HEK293 (cell line): ENCODE data around the gene DLG2.

Experiments
- CTCF ChIA-PET: fragments of 350-600 bp; formaldehyde crosslinking; extraction: SDS; loops from one replicate; lab custom pipeline; 2021; ENCODE audit warnings: antibody characterized with exemption; lab: Yijun Ruan, JAX
- POLR2A ChIA-PET: fragments of 300-600 bp; formaldehyde crosslinking; extraction: SDS; loops from one replicate; lab custom pipeline; 2020; ENCODE audit warnings: antibody characterized with exemption, inconsistent platforms; lab: Yijun Ruan, JAX
- H3K27ac ChIP-seq: fragments of 200-500 bp; sonication (Bioruptor generic); 2 replicates; pipeline ENCODE4 v1.5.1; 2014; ENCODE audit warnings: low read depth, low read length, control low read depth, inconsistent platforms; ENCODE audit errors: extremely low read depth
- H3K36me3 ChIP-seq, 2 experiments: fragments of 200-500 bp in 1 of 2; sonication (Bioruptor generic) in 1 of 2; 1 replicate in 1 of 2; 2 replicates in 1 of 2; pipeline ENCODE4 v1.5.1; 2014 to 2017; ENCODE audit warnings: inconsistent platforms in 2 of 2, low read length in 2 of 2; ENCODE audit not compliant: control insufficient read depth in 2 of 2, insufficient read depth in 1 of 2
- H3K4me1 ChIP-seq: fragments of 200-500 bp; sonication (Bioruptor generic); 2 replicates; pipeline ENCODE4 v1.5.1; 2014; ENCODE audit warnings: mild to moderate bottlenecking, low read length, inconsistent platforms; ENCODE audit not compliant: control insufficient read depth, insufficient read depth
- H3K4me3 ChIP-seq: 2 replicates; pipeline ENCODE4 v1.5.1; 2011; ENCODE audit warnings: low read depth, mild to moderate bottlenecking, control low read depth, low read length, moderate library complexity
- H3K9me3 ChIP-seq: fragments of 200-500 bp; sonication (Bioruptor generic); 2 replicates; pipeline ENCODE4 v1.5.1; 2014; ENCODE audit warnings: low read depth, low read length, inconsistent platforms; ENCODE audit not compliant: control insufficient read depth, insufficient read depth
- EGR2 ChIP-seq: fragments of 450-650 bp; formaldehyde crosslinking; IDR thresholded peaks from 2 replicates; pipeline ENCODE4 v1.5.1; 2016; ENCODE audit warnings: low read depth, missing biosample characterization, missing genetic modification characterization
- GLI4 ChIP-seq: fragments of 450-650 bp; formaldehyde crosslinking; IDR thresholded peaks from 2 replicates; pipeline ENCODE4 v1.5.1; 2016; ENCODE audit warnings: missing biosample characterization, missing genetic modification characterization
- OSR2 ChIP-seq: fragments of 450-650 bp; formaldehyde crosslinking; IDR thresholded peaks from 2 replicates; pipeline ENCODE4 v1.5.1; 2016; ENCODE audit warnings: missing biosample characterization, missing genetic modification characterization
- PRDM1 ChIP-seq: fragments of 450-650 bp; formaldehyde crosslinking; IDR thresholded peaks from 2 replicates; pipeline ENCODE4; 2016; ENCODE audit warnings: missing biosample characterization, missing genetic modification characterization
- ZNF146 ChIP-seq: fragments of 450-650 bp; formaldehyde crosslinking; IDR thresholded peaks from 2 replicates; pipeline ENCODE4 v1.5.1; 2016; ENCODE audit warnings: missing biosample characterization, missing genetic modification characterization
- ZNF510 ChIP-seq: fragments of 450-650 bp; formaldehyde crosslinking; IDR thresholded peaks from 2 replicates; pipeline ENCODE4 v1.5.1; 2018; ENCODE audit warnings: mild to moderate bottlenecking, missing genetic modification characterization, missing biosample characterization; ENCODE audit not compliant: insufficient replicate concordance
- ZNF529 ChIP-seq: fragments of 450-650 bp; formaldehyde crosslinking; IDR thresholded peaks from 2 replicates; pipeline ENCODE4 v1.5.1; 2017; ENCODE audit warnings: missing genetic modification characterization, missing biosample characterization; ENCODE audit not compliant: insufficient replicate concordance
- ZNF596 ChIP-seq: fragments of 450-650 bp; IDR thresholded peaks from 2 replicates; pipeline ENCODE4 v1.5.0; 2018; ENCODE audit warnings: missing biosample characterization, mild to moderate bottlenecking, missing genetic modification characterization, moderate library complexity
- ZNF623 ChIP-seq: fragments of 450-650 bp; formaldehyde crosslinking; IDR thresholded peaks from 2 replicates; pipeline ENCODE4 v1.5.1; 2016; ENCODE audit warnings: missing biosample characterization, missing genetic modification characterization
- ZNF660 ChIP-seq: fragments of 450-650 bp; IDR thresholded peaks from 2 replicates; pipeline ENCODE4 v1.5.1; 2018; ENCODE audit warnings: missing biosample characterization, mild to moderate bottlenecking, missing genetic modification characterization
- ZNF747 ChIP-seq: fragments of 450-650 bp; formaldehyde crosslinking; IDR thresholded peaks from 2 replicates; pipeline ENCODE4 v1.5.1; 2016; ENCODE audit warnings: missing biosample characterization, missing genetic modification characterization
- TF ChIP-seq, protein P1 (sequence below): fragments of 450-650 bp; formaldehyde crosslinking; IDR thresholded peaks from 2 replicates; pipeline ENCODE4 v1.5.1; 2016; ENCODE audit warnings: missing biosample characterization, missing genetic modification characterization
- TF ChIP-seq, protein P2 (sequence below): fragments of 450-650 bp; formaldehyde crosslinking; IDR thresholded peaks from 2 replicates; pipeline ENCODE4 v1.5.1; 2016; ENCODE audit warnings: missing biosample characterization, missing genetic modification characterization
- TF ChIP-seq, protein P3 (sequence below): fragments of 450-650 bp; formaldehyde crosslinking; IDR thresholded peaks from 2 replicates; pipeline ENCODE4 v1.5.1; 2017; ENCODE audit warnings: missing biosample characterization, mild to moderate bottlenecking, missing genetic modification characterization, moderate library complexity
- TF ChIP-seq, protein P4 (sequence below): fragments of 450-650 bp; formaldehyde crosslinking; IDR thresholded peaks from 2 replicates; pipeline ENCODE4 v1.5.1; 2017; ENCODE audit warnings: missing biosample characterization, missing genetic modification characterization
- TF ChIP-seq, protein P5 (sequence below): fragments of 450-650 bp; formaldehyde crosslinking; IDR thresholded peaks from 2 replicates; pipeline ENCODE4 v1.5.1; 2016; ENCODE audit warnings: missing biosample characterization, missing genetic modification characterization
- TF ChIP-seq, protein P6 (sequence below): fragments of 450-650 bp; formaldehyde crosslinking; IDR thresholded peaks from 2 replicates; pipeline ENCODE4 v1.5.1; 2016; ENCODE audit warnings: missing biosample characterization, missing genetic modification characterization

The DLG2 gene

DNA sequence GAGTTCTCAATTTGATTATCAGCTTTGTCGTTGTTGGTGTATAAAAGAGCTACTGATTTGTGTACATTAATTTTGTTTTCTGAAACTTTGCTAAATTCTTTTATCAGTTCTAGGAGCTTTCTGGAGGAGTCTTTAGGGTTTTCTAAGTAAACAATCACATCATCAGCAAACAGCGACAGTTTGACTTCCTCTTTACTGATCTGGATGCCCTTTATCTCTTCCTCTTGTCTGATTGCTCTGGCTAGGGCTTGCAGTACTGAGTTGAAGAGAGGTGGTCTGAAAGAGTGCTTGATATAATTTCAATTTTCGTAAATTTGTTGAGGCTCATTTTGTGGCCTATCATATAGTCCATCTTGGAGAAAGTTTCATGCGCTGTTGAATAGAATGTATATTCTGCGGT, 213.0 kb downstream of the DLG2 start:
- CTCF ChIA-PET: interaction anchor here (0.7 kb wide), 1 partner anchor 381 kb away, joined by 3 read pairs; no protein-coding TSS in a partner anchor

DNA sequence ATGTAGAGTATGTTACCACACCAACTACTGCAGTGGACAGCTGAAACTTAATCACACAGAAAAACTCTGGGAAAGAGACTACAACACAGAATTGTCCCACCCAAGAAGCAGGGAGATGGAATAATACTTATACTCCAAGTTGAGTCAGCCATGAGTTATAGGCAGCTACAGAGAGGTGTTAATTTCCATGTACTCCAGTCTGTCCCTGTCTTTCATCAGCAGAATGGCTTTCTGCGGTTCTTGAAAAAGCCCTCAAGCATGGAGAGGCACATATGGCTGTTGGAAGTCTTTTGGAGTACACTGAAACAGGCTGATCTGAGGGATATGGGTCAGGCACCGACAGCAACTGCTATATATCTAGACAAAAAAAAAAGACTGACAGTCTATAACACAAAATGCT, 219.5 kb downstream of the DLG2 start:
- Histone ChIP-seq H3K9me3 (no peaks in the 10 kb centered on the region), H3K4me3 (no peak overlapping the region), H3K27ac (no peak overlapping the region), H3K4me1 (no peaks in the 10 kb centered on the region), H3K36me3 (no peaks in the 10 kb centered on the region)
- TF ChIP-seq ZNF623 (tag by site-specific recombination): no peak
- TF ChIP-seq OSR2 (tag by site-specific recombination): no peak
- TF ChIP-seq, protein P1, sequence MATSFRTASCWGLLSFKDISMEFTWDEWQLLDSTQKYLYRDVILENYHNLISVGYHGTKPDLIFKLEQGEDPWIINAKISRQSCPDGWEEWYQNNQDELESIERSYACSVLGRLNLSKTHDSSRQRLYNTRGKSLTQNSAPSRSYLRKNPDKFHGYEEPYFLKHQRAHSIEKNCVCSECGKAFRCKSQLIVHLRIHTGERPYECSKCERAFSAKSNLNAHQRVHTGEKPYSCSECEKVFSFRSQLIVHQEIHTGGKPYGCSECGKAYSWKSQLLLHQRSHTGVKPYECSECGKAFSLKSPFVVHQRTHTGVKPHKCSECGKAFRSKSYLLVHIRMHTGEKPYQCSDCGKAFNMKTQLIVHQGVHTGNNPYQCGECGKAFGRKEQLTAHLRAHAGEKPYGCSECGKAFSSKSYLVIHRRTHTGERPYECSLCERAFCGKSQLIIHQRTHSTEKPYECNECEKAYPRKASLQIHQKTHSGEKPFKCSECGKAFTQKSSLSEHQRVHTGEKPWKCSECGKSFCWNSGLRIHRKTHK (tag by site-specific recombination): no peak
- TF ChIP-seq EGR2 (tag by site-specific recombination): no peak
- TF ChIP-seq, protein P2, sequence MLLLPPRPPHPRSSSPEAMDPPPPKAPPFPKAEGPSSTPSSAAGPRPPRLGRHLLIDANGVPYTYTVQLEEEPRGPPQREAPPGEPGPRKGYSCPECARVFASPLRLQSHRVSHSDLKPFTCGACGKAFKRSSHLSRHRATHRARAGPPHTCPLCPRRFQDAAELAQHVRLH: no peak
- TF ChIP-seq GLI4 (tag by site-specific recombination): no peak
- TF ChIP-seq ZNF510 (tag by site-specific recombination): no peak
- no peak for TF ChIP-seq ZNF747 (tag by site-specific recombination)
- CTCF ChIA-PET: no interaction called here
- POLR2A ChIA-PET: no interaction called here

More for the DNA sequence above, 213.0 kb downstream of the DLG2 start:
- Histone ChIP-seq H3K9me3 (no peaks in the 10 kb centered on the region), H3K36me3 (no peaks in the 10 kb centered on the region), H3K4me3 (no peak overlapping the region), H3K4me1 (no peaks in the 10 kb centered on the region), H3K27ac (no peak overlapping the region)
- TF ChIP-seq, protein P3, sequence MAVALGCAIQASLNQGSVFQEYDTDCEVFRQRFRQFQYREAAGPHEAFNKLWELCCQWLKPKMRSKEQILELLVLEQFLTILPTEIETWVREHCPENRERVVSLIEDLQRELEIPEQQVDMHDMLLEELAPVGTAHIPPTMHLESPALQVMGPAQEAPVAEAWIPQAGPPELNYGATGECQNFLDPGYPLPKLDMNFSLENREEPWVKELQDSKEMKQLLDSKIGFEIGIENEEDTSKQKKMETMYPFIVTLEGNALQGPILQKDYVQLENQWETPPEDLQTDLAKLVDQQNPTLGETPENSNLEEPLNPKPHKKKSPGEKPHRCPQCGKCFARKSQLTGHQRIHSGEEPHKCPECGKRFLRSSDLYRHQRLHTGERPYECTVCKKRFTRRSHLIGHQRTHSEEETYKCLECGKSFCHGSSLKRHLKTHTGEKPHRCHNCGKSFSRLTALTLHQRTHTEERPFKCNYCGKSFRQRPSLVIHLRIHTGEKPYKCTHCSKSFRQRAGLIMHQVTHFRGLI (tag by site-specific recombination): no peak
- TF ChIP-seq ZNF146 (no peak), ZNF529 (tag by site-specific recombination) (no peak), PRDM1 (tag by site-specific recombination) (no peak), EGR2 (tag by site-specific recombination) (no peak), ZNF660 (no peak), ZNF596 (tag by site-specific recombination) (no peak)
- TF ChIP-seq, protein P1 (tag by site-specific recombination): no peak
- TF ChIP-seq, protein P4, sequence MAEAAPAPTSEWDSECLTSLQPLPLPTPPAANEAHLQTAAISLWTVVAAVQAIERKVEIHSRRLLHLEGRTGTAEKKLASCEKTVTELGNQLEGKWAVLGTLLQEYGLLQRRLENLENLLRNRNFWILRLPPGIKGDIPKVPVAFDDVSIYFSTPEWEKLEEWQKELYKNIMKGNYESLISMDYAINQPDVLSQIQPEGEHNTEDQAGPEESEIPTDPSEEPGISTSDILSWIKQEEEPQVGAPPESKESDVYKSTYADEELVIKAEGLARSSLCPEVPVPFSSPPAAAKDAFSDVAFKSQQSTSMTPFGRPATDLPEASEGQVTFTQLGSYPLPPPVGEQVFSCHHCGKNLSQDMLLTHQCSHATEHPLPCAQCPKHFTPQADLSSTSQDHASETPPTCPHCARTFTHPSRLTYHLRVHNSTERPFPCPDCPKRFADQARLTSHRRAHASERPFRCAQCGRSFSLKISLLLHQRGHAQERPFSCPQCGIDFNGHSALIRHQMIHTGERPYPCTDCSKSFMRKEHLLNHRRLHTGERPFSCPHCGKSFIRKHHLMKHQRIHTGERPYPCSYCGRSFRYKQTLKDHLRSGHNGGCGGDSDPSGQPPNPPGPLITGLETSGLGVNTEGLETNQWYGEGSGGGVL (tag by site-specific recombination): no peak
- POLR2A ChIA-PET: no interaction called here

DNA sequence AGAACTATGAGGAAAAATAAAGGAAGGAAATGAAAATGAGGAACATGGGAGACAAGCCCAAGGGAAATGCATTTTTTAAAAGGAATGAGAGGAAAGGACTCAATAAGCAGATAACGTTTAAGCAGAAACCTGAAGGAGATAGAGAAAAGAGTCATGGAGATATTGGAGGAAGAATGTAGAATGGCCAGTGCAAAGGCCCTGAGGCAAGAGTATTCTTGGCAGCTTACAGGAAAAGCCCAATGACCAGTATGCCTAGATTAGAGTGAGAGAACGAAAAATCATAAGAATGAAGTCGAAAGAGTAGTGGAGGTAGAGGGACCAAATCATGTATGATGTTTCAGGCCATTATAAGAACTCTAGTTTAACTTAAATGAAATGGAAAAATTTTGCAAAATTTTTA, 220.3 kb downstream of the DLG2 start:
- no peak overlapping the region for H3K4me3 ChIP-seq
- H3K4me1 ChIP-seq: no peaks in the 10 kb centered on the region
- CTCF ChIA-PET: interaction anchor here (0.6 kb wide), 1 partner anchor 134 kb away, joined by 3 read pairs; no protein-coding TSS in a partner anchor
- TF ChIP-seq, protein P5, sequence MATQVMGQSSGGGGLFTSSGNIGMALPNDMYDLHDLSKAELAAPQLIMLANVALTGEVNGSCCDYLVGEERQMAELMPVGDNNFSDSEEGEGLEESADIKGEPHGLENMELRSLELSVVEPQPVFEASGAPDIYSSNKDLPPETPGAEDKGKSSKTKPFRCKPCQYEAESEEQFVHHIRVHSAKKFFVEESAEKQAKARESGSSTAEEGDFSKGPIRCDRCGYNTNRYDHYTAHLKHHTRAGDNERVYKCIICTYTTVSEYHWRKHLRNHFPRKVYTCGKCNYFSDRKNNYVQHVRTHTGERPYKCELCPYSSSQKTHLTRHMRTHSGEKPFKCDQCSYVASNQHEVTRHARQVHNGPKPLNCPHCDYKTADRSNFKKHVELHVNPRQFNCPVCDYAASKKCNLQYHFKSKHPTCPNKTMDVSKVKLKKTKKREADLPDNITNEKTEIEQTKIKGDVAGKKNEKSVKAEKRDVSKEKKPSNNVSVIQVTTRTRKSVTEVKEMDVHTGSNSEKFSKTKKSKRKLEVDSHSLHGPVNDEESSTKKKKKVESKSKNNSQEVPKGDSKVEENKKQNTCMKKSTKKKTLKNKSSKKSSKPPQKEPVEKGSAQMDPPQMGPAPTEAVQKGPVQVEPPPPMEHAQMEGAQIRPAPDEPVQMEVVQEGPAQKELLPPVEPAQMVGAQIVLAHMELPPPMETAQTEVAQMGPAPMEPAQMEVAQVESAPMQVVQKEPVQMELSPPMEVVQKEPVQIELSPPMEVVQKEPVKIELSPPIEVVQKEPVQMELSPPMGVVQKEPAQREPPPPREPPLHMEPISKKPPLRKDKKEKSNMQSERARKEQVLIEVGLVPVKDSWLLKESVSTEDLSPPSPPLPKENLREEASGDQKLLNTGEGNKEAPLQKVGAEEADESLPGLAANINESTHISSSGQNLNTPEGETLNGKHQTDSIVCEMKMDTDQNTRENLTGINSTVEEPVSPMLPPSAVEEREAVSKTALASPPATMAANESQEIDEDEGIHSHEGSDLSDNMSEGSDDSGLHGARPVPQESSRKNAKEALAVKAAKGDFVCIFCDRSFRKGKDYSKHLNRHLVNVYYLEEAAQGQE (tag by site-specific recombination): no peak
- TF ChIP-seq, protein P6, sequence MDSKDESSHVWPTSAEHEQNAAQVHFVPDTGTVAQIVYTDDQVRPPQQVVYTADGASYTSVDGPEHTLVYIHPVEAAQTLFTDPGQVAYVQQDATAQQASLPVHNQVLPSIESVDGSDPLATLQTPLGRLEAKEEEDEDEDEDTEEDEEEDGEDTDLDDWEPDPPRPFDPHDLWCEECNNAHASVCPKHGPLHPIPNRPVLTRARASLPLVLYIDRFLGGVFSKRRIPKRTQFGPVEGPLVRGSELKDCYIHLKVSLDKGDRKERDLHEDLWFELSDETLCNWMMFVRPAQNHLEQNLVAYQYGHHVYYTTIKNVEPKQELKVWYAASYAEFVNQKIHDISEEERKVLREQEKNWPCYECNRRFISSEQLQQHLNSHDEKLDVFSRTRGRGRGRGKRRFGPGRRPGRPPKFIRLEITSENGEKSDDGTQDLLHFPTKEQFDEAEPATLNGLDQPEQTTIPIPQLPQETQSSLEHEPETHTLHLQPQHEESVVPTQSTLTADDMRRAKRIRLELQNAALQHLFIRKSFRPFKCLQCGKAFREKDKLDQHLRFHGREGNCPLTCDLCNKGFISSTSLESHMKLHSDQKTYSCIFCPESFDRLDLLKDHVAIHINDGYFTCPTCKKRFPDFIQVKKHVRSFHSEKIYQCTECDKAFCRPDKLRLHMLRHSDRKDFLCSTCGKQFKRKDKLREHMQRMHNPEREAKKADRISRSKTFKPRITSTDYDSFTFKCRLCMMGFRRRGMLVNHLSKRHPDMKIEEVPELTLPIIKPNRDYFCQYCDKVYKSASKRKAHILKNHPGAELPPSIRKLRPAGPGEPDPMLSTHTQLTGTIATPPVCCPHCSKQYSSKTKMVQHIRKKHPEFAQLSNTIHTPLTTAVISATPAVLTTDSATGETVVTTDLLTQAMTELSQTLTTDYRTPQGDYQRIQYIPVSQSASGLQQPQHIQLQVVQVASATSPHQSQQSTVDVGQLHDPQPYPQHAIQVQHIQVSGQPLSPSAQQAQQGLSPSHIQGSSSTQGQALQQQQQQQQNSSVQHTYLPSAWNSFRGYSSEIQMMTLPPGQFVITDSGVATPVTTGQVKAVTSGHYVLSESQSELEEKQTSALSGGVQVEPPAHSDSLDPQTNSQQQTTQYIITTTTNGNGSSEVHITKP (tag by site-specific recombination): no peak

More for the DNA sequence above, 220.3 kb downstream of the DLG2 start:
- no peaks in the 10 kb centered on the region for H3K9me3 ChIP-seq
- no peaks in the 10 kb centered on the region for H3K36me3 ChIP-seq
- no peak overlapping the region for H3K27ac ChIP-seq
- POLR2A ChIA-PET: no interaction called here
